Fibroblast of skin of right biceps (primary cell): ENCODE data around the gene HBEGF.

Experiments
- DNase-seq: peaks from one replicate; pipeline ENCODE4 v3.0.0-alpha.2; 2013

The HBEGF gene

DNA sequence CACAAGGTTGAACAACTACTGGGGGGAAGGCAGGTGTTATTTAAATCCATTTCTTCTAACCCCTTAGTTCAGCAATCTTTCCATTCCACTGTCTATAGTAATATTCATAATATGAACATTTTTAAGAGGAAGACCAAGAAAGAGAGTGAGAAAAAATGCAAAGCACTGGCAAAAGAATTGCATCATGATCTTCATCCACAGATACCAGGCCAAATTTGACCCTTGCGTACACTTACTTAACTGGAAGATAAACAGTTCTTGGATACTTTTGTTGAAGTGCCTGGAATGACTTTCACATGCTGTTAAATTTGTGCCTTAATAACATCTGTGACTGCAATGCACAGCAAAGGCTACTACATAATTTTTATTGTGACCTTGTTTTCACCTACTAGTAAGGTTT is 45.3 kb downstream of the HBEGF start:
- no peak for DNase-seq

DNA sequence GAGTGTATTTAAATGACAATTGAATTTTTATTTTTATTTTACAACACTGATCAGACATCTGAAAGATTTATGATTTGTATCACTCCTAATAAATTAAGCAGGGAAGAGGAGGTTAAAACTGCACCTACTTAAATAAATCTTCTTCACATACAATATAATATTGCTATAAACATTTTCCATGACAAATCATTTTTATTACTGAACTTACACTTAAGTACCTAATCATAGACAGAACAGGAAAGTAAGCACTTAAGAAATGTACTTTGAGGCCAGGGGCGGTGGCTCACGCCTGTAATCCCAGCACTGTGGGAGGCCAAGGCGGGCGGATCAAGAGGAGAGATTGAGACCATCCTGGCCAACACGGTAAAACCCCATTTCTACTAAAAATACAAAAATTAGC is 47.3 kb downstream of the HBEGF start:
- DNase-seq: no peak

DNA sequence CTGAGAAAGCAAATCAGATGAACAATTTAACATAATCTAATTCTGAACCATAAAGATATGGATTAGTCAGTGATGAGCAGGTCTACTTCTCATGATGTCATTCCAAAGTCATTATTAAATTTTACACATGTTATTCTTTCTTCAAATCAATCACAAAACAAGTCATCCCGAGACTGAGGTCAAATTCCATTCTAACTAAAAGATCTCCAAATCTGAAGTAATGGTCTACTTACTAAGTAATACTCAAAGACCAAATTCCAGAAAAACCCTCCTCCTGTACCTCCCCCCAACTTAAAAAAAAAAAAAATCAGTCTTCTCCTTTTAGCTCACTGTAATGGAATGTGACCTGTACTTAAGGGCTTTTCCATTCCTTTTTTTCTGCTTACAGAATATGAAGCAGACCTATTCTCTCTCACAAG is 48.2 kb downstream of the HBEGF start:
- DNase-seq: peak; percentile 93

DNA sequence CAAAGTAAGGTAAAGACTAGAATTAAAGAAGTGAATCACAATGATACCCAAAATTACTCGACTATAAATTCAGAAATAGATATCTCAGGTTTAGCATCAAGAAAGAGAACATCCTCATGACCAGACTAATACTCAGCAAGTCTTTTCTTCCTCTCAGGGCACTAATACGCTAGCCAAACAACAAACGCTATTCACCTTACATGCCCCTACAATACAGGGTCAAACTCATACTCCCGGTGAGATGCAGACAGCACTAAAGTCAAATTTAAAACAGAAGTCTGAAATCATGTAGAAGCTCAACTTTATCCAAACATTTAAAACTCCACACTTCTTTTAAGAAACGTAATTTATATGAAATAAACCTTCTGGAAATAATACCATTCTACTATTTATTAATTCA is 49.1 kb downstream of the HBEGF start:
- DNase-seq: no peak

DNA sequence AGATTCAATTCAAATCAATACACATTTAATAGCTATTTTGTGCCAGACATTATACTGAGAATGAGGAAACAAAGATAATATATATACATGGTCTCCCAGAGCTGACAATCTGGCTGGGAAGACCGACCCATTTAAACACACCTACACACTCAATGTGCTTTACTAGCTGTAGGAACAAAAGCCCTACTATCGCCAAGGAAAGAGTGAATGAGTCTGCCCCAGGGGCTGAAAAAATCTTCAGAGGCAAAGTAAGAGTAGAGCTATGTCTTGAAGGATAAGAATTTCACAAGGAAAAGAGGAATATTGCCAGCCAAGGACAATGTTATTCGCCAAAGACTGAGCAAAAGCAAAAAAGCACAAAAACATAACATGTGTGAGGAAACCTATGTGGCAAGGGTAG is 50.1 kb downstream of the HBEGF start:
- no peak for DNase-seq

DNA sequence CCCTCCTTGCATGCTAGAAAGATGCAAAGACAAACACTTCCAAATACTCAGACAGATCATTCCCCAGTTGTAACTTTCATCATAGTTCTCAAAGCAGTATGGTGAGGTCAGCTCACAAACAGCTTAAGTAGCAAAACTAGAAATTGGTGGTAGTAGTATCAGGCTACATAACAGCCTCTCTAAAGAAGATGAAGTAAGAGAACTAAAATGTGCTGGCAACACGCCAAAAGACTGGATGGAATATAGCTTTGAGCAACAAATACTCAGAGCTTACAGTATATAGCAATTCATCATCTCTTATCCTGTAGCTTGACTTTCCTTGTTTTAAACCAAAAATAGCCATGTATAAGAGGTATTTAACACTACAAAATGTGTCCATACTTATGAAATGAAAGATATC is 51.0 kb downstream of the HBEGF start:
- DNase-seq: peak; percentile 98

DNA sequence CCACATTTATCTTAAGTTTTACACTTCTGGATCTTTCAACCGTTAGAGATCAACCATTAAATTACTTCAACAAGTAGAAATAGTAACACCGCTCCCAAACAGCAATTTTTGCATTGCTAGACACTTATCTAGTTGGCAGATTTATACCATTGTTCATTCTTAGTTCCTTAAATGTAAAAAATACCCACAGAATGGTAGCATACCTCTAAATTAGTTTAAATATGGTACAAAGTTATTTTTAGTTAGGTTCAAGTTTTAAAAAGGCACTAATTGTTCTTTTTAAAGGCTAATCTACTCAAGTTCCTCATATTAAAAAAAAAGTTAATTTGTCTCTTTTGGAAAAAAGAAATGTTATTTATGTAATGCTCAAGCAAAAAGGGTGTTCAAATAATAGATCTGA is 51.6 kb downstream of the HBEGF start:
- DNase-seq: no peak

DNA sequence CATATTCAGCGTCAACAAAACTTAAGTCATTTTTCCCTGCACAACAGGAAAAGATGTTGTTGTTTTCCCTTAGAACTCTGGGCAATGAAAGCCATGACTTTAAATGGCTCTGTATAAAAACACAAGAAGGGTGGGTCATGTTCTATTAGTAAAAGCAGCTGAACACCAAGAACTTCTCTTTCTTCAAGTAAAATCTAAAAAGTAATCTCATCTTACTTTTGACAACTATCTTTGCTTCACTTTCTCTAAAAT is 52.6 kb downstream of the HBEGF start:
- DNase-seq: no peak

DNA sequence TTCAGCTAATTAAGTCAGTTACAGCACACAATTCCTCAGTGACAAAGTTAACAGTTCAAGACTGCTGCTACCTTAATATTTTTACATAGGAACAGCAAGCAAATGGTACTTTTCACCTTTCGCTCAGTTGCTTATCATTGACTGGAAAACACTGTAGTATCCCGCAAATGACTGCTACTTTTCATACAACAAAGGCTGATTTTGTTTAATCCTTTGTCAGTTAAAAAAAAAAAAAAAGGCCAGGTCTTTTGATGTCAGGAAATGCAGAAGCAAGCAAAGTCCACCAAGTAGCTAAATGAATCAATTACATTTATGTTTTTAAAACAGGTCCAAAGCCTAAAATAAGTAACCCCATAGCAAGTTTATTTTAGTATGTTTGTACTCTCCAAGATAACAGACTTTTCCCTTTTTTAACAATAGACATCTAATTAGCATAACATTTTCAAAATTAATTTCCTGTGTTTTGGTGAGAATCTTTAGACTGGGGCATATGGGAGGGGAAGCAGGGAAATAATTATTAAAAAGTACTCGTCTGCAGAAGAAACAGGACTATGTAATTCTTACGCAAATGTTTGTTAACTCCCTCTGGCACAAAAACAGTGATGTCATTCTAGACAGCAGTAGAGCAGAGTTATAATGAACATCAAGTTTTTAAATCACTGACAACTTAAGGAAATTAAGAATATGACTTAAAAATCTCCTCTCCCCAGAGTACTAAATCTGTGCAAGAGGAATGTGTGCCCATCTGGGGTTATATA is 53.1 kb downstream of the HBEGF start:
- no peak for DNase-seq

DNA sequence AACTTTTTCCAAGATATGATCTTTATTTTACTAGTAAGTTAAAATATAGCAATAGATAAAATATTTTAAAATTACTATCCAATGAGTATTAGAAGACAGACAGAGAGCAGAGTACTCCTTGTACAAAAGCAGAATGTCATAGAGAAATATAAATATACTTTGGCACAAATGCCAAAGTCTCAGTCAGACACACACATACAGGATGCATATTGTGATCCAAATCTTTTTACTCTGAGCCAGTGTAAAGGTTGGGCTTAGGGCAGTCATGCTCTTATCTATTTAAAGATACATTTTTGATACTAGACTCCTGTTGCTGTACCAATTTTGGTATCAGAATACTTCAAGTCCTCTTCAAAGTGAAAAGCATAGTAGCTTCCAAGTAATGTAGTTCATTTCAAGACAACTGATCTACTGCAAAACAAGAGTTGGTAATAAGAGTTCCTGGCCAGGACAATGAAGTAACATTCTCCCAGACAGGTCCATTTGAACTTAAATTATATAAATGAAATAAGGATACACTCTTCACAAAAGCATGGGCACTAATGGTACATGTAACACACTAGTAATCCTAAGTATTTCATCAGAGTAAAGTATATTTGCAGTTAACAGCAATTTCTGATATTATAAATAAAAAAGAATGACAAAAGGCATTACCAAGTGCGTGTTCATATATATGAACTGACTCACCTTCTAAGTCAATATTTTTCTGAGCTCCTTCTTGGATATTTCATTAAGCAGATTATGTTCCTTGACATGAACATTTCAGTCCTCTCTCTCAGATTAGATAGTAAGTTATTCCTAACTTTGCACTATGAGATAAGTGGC is 54.0 kb downstream of the HBEGF start:
- peak; percentile 56 for DNase-seq

DNA sequence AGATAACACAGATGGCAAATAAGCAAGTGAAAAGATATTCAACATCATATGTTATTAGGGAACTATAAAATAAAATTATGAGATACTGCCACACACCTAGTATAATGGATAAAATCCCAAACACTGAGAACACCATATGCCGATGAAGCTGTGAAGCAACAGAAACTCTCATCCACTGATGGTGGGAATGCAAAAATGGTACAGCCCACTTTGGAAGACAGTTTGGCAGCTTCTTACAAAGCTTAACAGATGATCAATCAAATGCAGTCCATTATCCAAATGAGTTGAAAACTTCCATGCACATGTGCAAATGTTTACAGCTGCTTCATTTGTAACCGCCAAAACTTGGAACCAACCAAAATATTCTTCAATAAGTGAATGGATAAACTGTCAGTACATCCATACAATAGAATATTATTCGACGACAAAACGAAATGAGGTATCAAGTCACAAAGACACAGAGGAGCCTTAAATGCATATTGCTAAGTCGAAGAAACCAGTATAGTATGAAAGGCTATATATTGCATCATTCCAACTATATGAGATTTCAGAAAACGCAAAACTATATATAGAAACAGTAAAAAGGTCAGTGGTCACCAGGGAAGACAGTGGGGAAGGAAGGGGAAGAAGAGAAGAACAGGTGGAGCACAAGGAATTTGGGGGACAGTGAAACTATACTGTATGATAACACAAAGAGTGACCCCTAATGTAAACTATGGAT is 58.4 kb downstream of the HBEGF start:
- no peak for DNase-seq

DNA sequence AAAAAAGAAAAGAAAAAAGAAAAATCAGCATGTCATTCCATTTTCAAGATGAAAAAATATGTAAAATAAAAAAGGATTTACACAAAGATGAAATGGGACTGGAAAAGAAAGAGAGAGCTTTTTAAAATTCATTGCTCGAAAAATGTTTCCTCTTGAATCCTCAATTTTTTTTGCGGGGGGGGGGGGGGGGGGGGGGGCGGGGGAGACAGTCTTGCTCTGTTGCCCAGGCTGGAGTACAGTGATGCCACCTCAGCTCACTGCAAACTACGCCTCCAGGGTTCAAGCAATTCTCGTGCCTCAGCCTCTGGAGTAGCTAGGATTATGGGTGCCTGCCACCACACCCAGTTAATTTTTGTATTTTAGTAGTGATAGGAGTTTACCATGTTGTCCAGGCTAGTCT is 60.0 kb downstream of the HBEGF start:
- DNase-seq: no peak

DNA sequence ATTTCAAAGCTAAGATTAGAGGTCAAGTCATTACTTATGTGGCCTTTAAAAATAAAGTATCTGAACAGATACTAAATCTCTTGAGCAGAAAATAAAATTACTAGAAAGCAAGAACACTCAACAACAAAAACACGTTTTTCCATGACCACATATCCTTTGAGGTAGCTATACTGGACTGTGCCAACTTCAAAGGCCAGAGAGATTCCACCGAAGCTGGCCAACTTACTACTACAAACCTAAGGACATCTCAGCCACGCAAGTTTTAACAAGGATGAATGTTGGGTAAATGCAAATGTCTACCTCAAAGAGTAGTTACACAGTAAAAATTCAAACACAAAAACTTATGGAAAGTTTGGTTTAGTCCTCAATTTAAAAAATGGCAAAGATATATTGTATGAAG is 62.4 kb downstream of the HBEGF start:
- DNase-seq: no peak
